Astrocyte of the spinal cord (primary cell): ENCODE data around the gene ATG101.

Experiments used
- DNase-seq: peaks from one replicate; pipeline ENCODE4 v3.0.0; 2011; ENCODE audit warnings: low read depth, low spot score
- H3K4me3 ChIP-seq: 2 replicates; pipeline ENCODE4 v1.5.1; 2011; ENCODE audit warnings: low read depth, mild to moderate bottlenecking, low read length, moderate library complexity
- in situ Hi-C: cut with HindIII; loops from 2 replicates; pipeline ENCODE4 v1.10.0; 2017; ENCODE audit warnings: low sequenced_read_pairs
- TF ChIP-seq, protein P1 (sequence below): IDR thresholded peaks from 2 replicates; pipeline ENCODE4 v1.5.1; 2012; ENCODE audit warnings: low read depth, mild to moderate bottlenecking, low read length, inconsistent platforms

The ATG101 gene

GRCh38 chr12:52033446-52034140, 36.2 kb upstream of the ATG101 start:
- in situ Hi-C loops: no loop called here
- peak overlapping the region; percentile 35 for H3K4me3 ChIP-seq
- TF ChIP-seq, protein P1, sequence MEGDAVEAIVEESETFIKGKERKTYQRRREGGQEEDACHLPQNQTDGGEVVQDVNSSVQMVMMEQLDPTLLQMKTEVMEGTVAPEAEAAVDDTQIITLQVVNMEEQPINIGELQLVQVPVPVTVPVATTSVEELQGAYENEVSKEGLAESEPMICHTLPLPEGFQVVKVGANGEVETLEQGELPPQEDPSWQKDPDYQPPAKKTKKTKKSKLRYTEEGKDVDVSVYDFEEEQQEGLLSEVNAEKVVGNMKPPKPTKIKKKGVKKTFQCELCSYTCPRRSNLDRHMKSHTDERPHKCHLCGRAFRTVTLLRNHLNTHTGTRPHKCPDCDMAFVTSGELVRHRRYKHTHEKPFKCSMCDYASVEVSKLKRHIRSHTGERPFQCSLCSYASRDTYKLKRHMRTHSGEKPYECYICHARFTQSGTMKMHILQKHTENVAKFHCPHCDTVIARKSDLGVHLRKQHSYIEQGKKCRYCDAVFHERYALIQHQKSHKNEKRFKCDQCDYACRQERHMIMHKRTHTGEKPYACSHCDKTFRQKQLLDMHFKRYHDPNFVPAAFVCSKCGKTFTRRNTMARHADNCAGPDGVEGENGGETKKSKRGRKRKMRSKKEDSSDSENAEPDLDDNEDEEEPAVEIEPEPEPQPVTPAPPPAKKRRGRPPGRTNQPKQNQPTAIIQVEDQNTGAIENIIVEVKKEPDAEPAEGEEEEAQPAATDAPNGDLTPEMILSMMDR: no peak
- no peak for DNase-seq

GRCh38 chr12:52035190-52035589, 34.6 kb upstream of the ATG101 start:
- DNase-seq: no peak
- in situ Hi-C loops: no loop called here
- TF ChIP-seq, protein P1: no peak
- H3K4me3 ChIP-seq: no peak overlapping the region

GRCh38 chr12:52035926-52036325, 33.9 kb upstream of the ATG101 start:
- DNase-seq: no peak
- no peak overlapping the region for H3K4me3 ChIP-seq
- TF ChIP-seq, protein P1: no peak
- in situ Hi-C loops: no loop called here

GRCh38 chr12:52036587-52037171, 33.1 kb upstream of the ATG101 start:
- peak overlapping the region; percentile 24 for H3K4me3 ChIP-seq
- in situ Hi-C loops: no loop called here
- DNase-seq: peak; percentile 87
- TF ChIP-seq, protein P1: no peak

DNA sequence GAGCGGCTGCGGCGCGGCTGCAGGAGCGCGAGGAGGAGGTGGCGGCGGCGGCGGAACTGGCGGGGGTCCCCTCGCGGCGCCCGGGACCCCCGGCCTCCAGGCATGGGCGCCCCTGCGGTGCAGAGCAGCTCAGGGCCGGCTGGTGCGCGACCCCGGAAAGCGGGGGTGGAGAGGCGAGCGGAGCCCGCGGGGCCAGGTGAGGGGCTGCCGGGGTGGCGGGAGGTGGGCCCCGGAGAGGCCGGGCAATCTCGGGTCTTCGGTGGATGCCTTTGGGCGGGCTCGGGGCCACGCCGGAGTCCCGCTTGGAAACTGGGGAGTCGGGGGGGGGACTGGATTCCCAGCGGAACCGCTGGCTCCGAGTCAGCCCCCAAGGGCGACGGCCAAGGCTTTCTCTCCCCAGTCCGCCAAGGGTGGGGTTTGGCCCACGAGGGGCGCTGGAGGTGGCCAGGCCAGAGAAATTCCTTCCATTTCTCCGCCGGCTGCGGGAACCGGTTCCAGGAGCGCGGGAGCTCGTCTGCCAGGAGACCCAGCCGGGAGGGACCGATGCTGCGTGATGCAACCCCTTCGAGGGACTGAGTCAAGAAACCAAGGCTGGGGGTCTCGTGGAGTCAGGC, 32.4 kb upstream of the ATG101 start:
- in situ Hi-C loops: no loop called here
- TF ChIP-seq, protein P1: no peak
- DNase-seq: peak; percentile 49
- peak overlapping the region; percentile 64 for H3K4me3 ChIP-seq

GRCh38 chr12:52038447-52038846, 31.3 kb upstream of the ATG101 start:
- peak; percentile 24 for DNase-seq
- H3K4me3 ChIP-seq: no peak overlapping the region
- TF ChIP-seq, protein P1: no peak
- in situ Hi-C loops: no loop called here
